ENCODE measurements around the gene DDX39B. TPM values are rescaled to one million over a fixed set of nuclear protein-coding genes. Genes with fewer than 3 reads are reported as not detected.
"Not testable (repeated sequence)": the region's sequence is repeated elsewhere in the genome, so short reads cannot be mapped to it uniquely, and the experiment has no call there.

Gene DDX39B
- total RNA-seq, 1 donor from 2014 or later, result 145 TPM

DNA sequence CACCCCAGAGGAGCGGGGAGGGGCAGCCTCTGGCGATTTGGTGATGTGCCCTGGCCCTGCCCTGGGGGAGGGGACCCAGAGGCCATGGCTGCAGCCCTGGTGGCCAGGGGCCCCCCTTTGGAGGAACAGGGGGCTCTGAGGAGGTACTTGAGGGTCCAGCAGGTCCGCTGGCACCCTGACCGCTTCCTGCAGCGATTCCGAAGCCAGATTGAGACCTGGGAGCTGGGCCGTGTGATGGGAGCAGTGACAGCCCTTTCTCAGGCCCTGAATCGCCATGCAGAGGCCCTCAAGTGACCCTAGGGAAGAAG is 16.5 kb upstream of the DDX39B start:
- DNase-seq (no peak), ATAC-seq (ENCODE audit: poor library complexity) (no peak)
- intact Hi-C loops (cut with DNase I), result no loop called here

DNA sequence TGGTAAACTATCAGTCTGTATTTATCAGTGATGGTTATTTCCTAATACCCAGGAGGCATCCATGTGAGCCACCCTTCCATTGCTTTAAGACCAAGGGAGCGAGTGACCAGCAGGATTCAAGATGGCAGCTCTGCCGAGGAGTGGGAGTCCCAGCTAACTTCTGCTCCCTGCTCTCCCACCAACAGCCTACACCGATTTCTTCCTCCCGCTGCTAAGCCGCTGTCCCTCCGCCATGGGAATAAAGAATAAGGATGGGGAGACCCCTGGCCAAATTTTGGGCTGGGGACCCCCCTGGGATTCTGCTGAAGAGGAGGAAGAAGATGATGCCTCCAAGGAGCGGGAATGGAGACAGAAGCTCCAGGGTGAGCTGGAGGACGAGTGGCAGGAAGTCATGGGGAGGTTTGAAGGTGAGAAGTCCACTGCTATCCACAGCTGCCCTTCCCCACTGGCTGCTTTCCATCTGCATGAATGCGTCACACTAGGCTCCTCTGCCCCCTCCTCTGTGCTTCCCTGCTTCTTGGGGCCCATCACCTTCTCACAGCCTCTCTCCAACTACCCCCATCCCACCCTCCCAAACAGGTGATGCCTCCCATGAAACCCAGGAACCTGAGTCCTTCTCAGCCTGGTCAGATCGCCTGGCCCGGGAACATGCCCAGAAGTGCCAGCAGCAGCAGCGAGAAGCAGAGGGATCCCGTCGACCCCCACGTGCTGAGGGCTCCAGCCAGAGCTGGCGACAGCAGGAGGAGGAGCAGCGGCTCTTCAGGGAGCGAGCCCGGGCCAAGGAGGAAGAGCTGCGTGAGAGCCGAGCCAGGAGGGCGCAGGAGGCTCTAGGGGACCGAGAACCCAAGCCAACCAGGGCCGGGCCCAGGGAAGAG is 15.9 kb upstream of the DDX39B start:
- intact Hi-C loops (cut with DNase I), result no loop called here
- ATAC-seq (ENCODE audit: poor library complexity) (peak; percentile 8), DNase-seq (peak; percentile 46)

DNA sequence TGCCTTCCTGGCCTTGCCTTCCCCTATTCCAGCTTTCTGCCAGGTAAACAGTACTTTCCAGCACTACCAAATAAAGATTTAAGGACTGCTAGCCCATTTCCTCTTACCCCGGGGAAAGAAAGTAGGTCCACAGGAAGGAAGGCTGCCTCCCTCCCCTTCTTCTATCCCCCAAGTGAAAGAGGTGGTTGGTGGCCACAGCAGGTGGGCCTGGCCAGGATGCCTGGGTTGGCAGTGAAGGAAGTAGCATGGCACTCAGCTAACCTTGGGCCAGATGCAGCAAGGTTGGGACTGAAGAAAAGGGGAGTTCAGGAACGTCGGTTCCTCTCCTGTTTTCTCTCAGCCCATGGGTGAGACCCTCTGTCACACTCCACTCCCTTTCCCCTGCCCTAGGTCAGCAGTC is 14.5 kb upstream of the DDX39B start:
- intact Hi-C loops (cut with DNase I), result no loop called here
- ATAC-seq (ENCODE audit: poor library complexity) (no peak), DNase-seq (no peak)

DNA sequence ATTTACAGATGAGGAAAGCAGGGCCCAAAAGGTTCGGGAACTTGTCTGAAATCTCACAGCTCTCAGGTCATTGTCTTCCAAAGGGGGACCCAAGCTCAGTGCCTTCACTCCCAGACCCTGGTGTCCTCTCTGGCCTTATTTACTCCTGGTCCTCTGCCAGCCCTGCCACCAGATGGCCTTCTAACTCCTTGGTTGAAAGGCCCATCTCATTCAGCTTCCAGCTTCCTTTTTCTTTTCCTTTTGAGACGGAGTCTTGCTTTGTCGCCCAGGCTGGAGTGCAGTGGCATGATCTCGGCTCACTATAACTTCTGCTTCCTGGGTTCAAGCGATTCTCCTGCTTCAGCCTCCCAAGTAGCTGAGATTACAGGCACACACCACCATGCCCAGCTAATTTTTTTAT is 9.6 kb upstream of the DDX39B start:
- intact Hi-C loops (cut with DNase I); ATAC-seq (ENCODE audit: poor library complexity): not testable (repeated sequence)
- DNase-seq, result peak; percentile 73

DNA sequence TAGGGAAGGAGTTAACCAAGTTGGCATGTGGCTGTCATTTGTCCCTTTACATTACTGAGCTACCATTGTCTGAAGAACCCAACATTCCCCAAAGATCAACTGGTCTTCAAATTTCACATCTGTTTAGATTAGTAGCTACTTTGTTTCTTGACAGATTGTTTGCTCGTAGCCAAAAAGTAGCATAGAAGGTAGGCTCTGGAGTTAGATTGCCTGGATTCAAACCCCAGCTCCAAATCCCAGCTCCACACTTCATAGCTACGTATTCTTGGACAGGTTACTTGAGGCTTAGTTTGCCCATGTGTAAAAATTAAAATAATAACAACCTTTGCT is 6.7 kb upstream of the DDX39B start:
- DNase-seq (no peak), ATAC-seq (ENCODE audit: poor library complexity) (no peak)
- intact Hi-C loops (cut with DNase I), result loop anchor here (5.0 kb wide), 2 partner anchors 34 to 69 kb away; partner anchors contain the start of genes AIF1 and LTB

DNA sequence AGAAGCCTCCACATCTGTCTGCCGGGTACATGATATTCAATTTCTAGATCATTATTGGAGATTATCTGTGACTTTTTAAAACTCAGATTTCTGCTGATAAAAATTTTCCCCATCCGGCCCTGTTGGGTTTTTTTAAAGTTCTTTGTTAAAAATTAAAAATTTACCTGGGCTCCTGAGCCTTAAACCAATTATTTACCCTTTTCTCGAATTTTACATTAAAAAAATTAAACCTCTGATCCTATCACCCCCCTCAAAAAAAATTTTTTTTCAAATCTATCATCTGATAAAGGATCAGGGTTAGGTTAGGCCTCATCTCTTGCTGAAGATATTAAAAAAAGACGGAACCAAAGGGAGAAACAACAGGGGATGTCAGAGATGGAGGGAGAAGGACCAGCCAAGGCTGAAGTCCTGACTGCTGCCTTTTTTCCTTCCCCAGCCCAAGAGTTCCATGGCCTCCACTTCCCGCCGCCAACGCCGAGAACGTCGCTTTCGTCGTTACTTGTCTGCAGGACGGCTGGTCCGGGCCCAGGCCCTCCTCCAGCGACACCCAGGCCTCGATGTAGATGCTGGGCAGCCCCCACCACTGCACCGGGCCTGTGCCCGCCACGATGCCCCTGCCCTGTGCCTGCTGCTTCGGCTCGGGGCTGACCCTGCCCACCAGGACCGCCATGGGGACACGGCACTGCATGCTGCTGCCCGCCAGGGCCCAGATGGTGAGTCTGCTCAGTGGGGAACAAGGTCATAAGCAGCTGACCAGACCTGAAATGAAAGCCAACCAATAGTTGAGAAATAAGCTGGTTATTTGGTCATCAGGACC is 6.1 kb upstream of the DDX39B start:
- ATAC-seq (ENCODE audit: poor library complexity) (no peak), DNase-seq (peak; percentile 44)
- intact Hi-C loops (cut with DNase I), result loop anchor here (2.0 to 5.0 kb wide), 3 partner anchors 34 to 69 kb away; partner anchors contain the start of genes AIF1 and LTB

DNA sequence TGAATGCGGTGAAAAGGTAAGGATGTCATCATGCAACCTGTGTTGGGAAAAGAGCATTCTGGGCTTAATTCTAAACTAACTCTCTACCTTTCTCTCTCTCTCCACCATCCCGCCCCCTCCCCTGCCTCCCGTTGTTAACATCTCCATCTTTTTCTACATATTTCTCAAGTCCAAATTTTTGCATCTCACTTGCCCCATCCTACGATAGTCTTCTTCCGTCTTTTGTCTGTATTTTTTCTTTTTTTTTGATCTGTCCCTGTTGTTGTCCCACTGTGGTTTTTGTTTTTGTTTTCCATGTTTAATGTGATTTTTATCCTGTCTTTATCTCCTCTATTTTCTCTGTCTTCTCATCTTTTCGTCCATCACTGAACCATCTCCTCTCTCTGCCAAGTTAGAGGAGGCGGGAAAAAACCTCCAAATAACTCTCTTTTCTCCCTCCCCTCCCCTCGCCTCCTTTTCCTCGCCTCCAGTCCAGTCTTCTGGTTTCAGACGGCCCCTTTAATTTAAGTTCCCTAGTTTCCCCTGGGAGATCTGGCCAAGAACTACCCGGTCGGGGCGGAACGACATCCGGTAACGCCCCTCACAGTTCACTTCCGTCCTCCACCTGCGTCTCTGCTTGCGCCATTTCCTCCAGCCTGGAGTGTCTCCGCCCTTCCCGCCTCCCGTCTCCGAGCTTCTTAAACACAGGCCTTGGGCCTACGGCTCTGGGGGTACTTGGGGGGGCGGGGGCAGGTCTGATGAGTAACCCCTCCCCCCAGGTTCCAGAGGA is 5.3 kb upstream of the DDX39B start, which contains the start of gene NFKBIL1:
Gene NFKBIL1, plus strand, starts transcription at position 651 of the 769 bp plus-strand sequence. Its CDS starts 87 bp downstream, at position 738.
- peak; percentile 98 for ATAC-seq (ENCODE audit: poor library complexity)
- peak; percentile 97 for DNase-seq
- intact Hi-C loops (cut with DNase I), result loop anchor here (2.0 to 5.0 kb wide), 3 partner anchors 35 to 70 kb away; partner anchors contain the start of genes AIF1 and LTB

DNA sequence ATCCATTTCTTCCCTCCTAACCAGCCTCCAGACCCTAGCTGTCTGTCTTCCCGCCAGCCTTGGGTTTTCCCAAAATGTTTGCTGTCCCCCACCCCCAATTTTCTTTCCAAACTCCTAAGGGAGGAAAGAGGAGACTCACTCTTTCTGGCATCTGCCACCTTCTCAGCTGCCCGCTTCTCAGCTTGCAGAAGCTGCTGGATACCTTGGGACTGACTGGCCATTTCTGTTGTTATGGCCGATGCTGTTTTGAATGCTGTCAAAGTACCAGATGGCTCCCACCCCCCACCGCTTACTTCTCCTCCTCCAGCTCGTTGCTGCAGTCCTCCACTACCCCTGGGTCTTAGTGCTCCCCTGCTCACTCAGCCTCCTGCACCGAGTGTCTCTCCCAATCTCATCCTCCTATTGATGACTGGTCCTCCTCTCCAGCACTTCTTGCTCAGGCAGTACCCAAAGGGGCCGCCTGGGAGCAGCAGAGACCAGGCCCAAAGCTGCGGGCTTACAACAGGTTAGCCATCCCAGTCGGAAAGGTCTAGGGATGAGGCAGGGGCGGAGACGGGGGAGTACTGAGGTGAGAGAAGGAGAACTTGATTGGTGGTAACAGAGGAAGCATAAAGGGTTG is 4.6 kb upstream of the DDX39B start, which contains the start of gene ATP6V1G2:
Gene ATP6V1G2, minus strand, starts transcription at position 270 of the 619 bp plus-strand sequence. Its CDS starts 49 bp downstream, at position 221.
- DNase-seq, result peak; percentile 93
- intact Hi-C loops (cut with DNase I), result loop anchor here (2.0 to 5.0 kb wide), 3 partner anchors 36 to 71 kb away; partner anchors contain the start of genes AIF1 and LTB
- ATAC-seq (ENCODE audit: poor library complexity), result peak; percentile 84

DNA sequence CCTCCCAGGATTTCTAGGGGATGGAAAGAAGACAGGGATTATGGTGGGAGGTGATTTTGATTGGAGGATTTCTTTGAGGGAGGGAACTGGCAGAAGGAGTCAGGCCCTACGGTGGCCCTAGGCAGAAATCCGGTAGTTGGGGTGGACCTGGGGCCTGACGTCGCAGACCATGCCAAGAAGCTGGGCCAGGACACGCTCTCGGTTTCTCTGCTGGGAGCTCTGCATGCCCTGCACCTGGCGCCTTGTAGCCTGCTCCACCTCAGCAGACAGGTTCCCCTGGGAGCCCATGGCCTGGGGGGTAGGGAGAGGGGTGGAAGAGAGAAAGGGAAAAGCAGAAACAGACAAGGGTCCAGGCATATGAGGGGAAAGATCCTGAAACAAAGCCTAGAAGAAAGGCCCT is 3.5 kb upstream of the DDX39B start:
- no peak for DNase-seq
- intact Hi-C loops (cut with DNase I), result loop anchor here (5.0 kb wide), 2 partner anchors 37 to 72 kb away; partner anchors contain the start of genes AIF1 and LTB
- no peak for ATAC-seq (ENCODE audit: poor library complexity)

DNA sequence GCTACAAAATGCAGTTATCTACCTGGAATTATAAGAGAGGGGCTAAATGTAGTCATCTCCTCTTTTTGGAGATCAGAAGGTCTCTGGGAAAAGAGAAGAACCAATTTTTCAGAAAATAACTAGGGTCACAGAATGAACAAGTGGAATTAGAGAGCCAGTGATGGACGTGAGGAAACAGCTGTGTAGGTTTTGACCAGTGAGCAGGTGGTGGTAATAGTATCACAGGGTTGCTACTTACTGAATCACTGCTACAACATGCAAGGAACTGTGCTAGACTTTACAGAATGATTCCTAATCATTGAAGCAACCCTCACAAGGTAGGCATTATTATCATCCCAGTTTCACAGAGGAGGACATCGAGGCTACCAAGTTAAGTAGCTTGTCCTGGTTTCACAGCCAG is 2.9 kb upstream of the DDX39B start:
- ATAC-seq (ENCODE audit: poor library complexity) (no peak), DNase-seq (no peak)
- intact Hi-C loops (cut with DNase I), result loop anchor here (5.0 kb wide), 2 partner anchors 38 to 73 kb away; partner anchors contain the start of genes AIF1 and LTB

DNA sequence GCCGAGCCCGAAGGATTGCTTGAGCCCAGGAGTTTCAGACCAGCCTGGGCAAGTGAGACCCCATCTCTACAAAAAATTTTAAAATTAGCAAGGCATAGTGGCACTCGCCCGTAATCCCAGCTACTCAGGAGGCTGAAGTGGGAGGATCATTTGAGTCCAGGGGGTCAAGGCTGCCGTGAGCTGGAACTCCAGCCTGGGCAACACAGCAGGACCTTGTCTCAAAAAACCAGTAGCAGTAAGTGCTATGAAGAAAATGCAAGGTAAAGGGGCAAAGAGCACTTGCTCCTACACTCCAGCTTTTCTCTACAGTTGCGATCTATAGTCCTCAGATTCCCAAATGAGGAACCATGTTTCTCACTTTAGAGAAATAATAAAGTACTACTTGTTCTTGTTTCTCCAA is 1.8 kb upstream of the DDX39B start:
- intact Hi-C loops (cut with DNase I), result no loop called here
- DNase-seq, result no peak

DNA sequence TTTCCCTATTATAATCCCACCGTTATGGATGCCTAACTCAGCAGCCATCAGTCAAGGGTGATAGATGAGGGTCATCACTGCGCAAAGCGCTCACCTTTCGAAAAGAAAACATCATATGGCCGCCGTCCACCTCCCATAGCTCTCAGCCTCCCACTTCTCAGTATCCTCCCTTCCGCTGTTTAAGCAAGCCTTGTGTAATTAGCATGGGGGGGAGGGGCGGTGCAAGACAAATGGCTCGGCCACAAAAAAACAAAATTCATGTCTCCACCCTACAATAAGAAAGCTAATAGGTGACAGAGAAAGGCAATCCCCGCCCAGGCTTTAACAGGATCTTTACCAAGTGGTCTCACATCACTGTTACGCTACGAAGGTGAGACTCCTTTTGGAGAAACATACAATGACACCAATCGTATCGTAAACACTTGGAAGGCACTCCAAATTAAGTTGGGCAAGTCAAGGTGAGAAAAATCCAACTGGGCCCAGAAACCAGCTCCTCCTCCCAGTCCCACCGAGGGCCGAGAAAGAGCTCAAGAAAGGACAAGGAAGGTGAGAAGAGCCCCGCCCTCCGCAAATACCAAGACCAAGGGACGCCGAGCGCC is 645 bp downstream of the DDX39B start:
- ATAC-seq (ENCODE audit: poor library complexity) (peak; percentile 23), DNase-seq (peak; percentile 51)
- intact Hi-C loops (cut with DNase I), result no loop called here

More for the DNA sequence above, 1.8 kb upstream of the DDX39B start:
- ATAC-seq (ENCODE audit: poor library complexity), result no peak

DNA sequence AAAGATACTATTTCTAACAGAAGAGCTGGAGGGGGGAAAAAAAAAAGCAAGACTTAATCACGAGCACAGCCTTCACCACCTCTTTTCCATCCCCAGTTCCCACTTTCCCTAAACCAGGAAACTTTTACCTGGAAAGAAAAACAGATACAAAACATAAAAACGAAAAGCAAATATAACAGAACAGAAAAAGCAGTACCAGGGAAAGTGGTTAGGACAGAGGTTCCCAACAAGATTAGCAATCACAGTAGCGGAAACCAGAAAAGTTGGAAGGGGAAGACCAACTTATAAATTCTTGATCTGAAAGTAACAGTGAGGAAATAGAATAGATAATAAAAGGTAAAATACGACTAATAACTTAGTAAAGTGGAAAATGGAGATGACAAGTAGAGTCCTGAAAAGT is 1.2 kb downstream of the DDX39B start:
- no peak for DNase-seq
- intact Hi-C loops (cut with DNase I), result no loop called here
- ATAC-seq (ENCODE audit: poor library complexity), result no peak

DNA sequence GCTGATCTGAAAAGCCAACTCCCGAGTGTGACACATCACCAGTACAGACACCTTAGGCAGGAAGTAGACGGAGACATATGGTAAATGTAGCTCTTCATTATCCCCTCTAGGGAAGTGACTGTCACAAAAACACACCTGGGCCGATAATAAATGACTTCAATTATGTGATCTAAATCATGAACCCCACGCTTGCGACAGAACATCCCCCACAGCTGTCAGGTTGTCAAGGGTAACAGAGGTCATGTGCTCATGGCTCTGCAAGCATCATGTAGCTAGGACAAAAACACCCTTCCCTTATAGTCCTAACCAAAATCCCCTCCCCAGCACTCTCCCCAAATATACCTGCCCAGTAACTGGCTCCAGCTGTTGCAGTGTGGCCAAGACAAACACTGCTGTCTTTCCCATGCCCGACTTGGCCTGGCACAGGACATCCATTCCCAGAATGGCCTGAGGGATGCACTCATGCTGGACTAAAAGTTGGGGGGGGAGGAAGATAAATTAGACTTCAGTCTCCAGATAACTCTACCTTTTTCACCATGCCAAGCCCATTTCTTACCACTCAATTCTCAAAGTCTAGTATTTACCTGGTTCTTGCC is 2.9 kb downstream of the DDX39B start:
- no peak for ATAC-seq (ENCODE audit: poor library complexity)
- DNase-seq, result no peak
- intact Hi-C loops (cut with DNase I), result no loop called here

DNA sequence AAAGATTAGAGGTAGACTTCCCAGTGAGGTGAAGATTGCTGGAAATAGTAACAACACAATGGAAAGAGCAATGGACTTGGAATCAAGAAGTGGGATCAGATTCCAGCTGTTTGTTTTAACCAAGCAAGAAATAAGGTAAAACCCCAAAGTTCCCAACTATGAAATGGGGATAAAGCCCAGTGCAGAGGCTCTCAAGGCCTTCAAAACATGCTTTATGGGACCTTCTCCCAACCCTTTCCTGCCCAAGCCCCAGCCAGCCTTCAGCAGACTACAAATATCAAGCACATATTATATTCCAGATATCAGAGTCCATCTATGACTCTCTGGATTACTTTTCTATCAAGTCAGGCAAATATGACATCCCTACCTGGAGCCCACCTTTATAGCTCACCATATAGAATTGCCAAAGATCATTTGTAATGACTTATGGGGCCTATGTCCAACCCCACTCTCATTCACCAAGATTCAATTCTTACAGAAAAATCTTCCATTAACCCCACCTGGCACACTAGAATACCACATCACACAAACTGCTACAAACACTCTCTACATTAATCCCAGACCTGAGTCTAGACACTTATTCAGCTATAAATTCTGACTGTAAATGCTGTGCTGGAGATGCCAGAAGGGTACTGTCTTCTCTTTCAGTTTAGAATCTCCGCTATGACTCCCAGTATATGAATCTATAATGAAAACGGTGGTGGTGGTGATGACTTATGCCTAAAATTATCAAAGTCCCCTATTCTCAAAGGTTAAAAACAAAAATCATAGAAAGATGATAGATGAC is 6.1 kb downstream of the DDX39B start:
- ATAC-seq (ENCODE audit: poor library complexity) (no peak), DNase-seq (no peak)
- intact Hi-C loops (cut with DNase I), result no loop called here

DNA sequence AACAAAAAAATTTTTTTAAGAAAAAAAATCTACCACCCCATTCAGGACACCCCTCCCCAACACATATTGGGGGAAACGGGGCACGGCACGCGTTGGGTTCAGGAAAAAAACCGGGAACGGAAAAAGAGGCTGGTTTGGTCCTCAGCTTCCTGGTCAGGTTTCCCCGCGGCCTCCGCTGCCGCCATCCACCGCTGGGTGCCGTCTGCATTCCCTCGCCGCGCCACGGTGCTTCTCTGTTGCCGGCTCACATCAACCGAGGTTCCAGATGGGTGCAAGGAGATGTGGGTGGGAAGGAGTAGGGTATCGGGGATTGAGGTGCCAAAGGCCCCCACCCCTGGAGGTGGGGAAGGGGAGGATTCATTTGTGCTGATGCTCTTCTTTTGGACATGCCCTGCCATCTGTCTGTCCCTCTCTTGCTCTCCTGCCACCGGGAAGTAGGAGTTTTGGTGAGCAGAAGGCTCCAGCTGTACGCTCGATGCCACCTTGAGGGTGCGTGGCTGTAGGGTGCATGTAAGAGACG is 7.2 kb downstream of the DDX39B start:
- intact Hi-C loops (cut with DNase I), result no loop called here
- ATAC-seq (ENCODE audit: poor library complexity) (no peak), DNase-seq (no peak)
